HG03558 (cell line): Measurements from ENCODE around the gene DNAJB1.

Source experiments
- ATAC-seq: cut with Tn5 transposase; IDR thresholded peaks from one replicate; pipeline ENCODE4 v1.9.1; 2021; ENCODE audit warnings: moderate number of reproducible peaks; ENCODE audit not compliant: unreplicated experiment; ENCODE audit errors: extremely low read depth

The DNAJB1 gene

GRCh38 chr19:14502334-14503092 lies 15.7 kb downstream of the DNAJB1 start:
- no peak for ATAC-seq

- ATAC-seq, result no peak
Observed at GRCh38 chr19:14497228-14497921, 20.8 kb downstream of the DNAJB1 start.

- no peak for ATAC-seq
Observed at GRCh38 chr19:14496834-14497227, 21.4 kb downstream of the DNAJB1 start.

- no peak for ATAC-seq
Observed at GRCh38 chr19:14496029-14496833, 22.0 kb downstream of the DNAJB1 start, which contains the start of gene GIPC1. Gene GIPC1 (minus strand): TSS chr19:14496127. CDS start chr19:14482976, 13,151 bp downstream.

GRCh38 chr19:14495672-14496028 lies 22.5 kb downstream of the DNAJB1 start:
- no peak for ATAC-seq

GRCh38 chr19:14494910-14495671 lies 23.1 kb downstream of the DNAJB1 start:
- ATAC-seq, result no peak

- ATAC-seq, result no peak
Observed at GRCh38 chr19:14494411-14494810, 23.8 kb downstream of the DNAJB1 start.

GRCh38 chr19:14492756-14493337 lies 25.4 kb downstream of the DNAJB1 start:
- no peak for ATAC-seq

- ATAC-seq, result no peak
Observed at GRCh38 chr19:14487370-14488125, 30.6 kb downstream of the DNAJB1 start.

- no peak for ATAC-seq
Observed at GRCh38 chr19:14482172-14482941, 35.8 kb downstream of the DNAJB1 start.

- no peak for ATAC-seq
Observed at GRCh38 chr19:14480700-14481079, 37.5 kb downstream of the DNAJB1 start.

- ATAC-seq, result no peak
Observed at GRCh38 chr19:14479975-14480699, 38.1 kb downstream of the DNAJB1 start.

- ATAC-seq, result no peak
Observed at GRCh38 chr19:14479309-14479974, 38.8 kb downstream of the DNAJB1 start.

GRCh38 chr19:14478113-14478545 lies 40.1 kb downstream of the DNAJB1 start:
- ATAC-seq, result no peak

- no peak for ATAC-seq
Observed at GRCh38 chr19:14477418-14478112, 40.6 kb downstream of the DNAJB1 start.

GRCh38 chr19:14476673-14477401 lies 41.4 kb downstream of the DNAJB1 start:
- ATAC-seq, result no peak
